HEK293 (cell line): ENCODE measurements around the gene SLC30A3.

ENCODE experiments used
- AEBP2 ChIP-seq: fragments of 450-650 bp; formaldehyde crosslinking; IDR thresholded peaks from 2 replicates; pipeline ENCODE4 v1.5.1; 2016; ENCODE audit warnings: missing biosample characterization, missing genetic modification characterization, borderline replicate concordance
- BCL11A ChIP-seq: fragments of 450-650 bp; formaldehyde crosslinking; IDR thresholded peaks from 2 replicates; pipeline ENCODE4 v1.5.1; 2016; ENCODE audit warnings: low read depth, missing biosample characterization, missing genetic modification characterization
- HOXA7 ChIP-seq: sonication (generic); formaldehyde crosslinking; IDR thresholded peaks from 2 replicates; pipeline ENCODE4 v1.8.1; 2022; ENCODE audit warnings: missing genetic modification reagents, borderline replicate concordance
- HOXD13 ChIP-seq: sonication (generic); formaldehyde crosslinking; IDR thresholded peaks from 2 replicates; pipeline ENCODE4 v1.8.0; 2022; ENCODE audit warnings: missing genetic modification reagents, borderline replicate concordance
- KLF8 ChIP-seq: fragments of 450-650 bp; formaldehyde crosslinking; IDR thresholded peaks from 2 replicates; pipeline ENCODE4 v1.5.1; 2016; ENCODE audit warnings: missing biosample characterization, missing genetic modification characterization
- KLF9 ChIP-seq: fragments of 450-650 bp; formaldehyde crosslinking; IDR thresholded peaks from 2 replicates; pipeline ENCODE4 v1.5.1; 2016; ENCODE audit warnings: missing biosample characterization, missing genetic modification characterization, low read depth
- OSR2 ChIP-seq: fragments of 450-650 bp; formaldehyde crosslinking; IDR thresholded peaks from 2 replicates; pipeline ENCODE4 v1.5.1; 2016; ENCODE audit warnings: missing biosample characterization, missing genetic modification characterization
- SCRT2 ChIP-seq: fragments of 450-650 bp; formaldehyde crosslinking; IDR thresholded peaks from 2 replicates; pipeline ENCODE4 v1.5.1; 2016; ENCODE audit warnings: missing biosample characterization, missing genetic modification characterization
- TSHZ1 ChIP-seq: fragments of 450-650 bp; formaldehyde crosslinking; IDR thresholded peaks from 2 replicates; pipeline ENCODE4 v1.5.1; 2016; ENCODE audit warnings: missing biosample characterization, missing genetic modification characterization, borderline replicate concordance
- YY1 ChIP-seq: fragments of 450-650 bp; formaldehyde crosslinking; IDR thresholded peaks from 2 replicates; pipeline ENCODE4 v1.5.1; 2018; ENCODE audit warnings: missing biosample characterization, missing genetic modification characterization
- ZBTB1 ChIP-seq: fragments of 450-650 bp; formaldehyde crosslinking; IDR thresholded peaks from 2 replicates; pipeline ENCODE4 v1.5.1; 2016; ENCODE audit warnings: missing biosample characterization, missing genetic modification characterization
- ZBTB17 ChIP-seq: fragments of 450-650 bp; formaldehyde crosslinking; IDR thresholded peaks from 2 replicates; pipeline ENCODE4 v1.5.1; 2016; ENCODE audit warnings: missing biosample characterization, missing genetic modification characterization
- ZBTB48 ChIP-seq: fragments of 450-650 bp; formaldehyde crosslinking; IDR thresholded peaks from 2 replicates; pipeline ENCODE4 v1.5.1; 2016; ENCODE audit warnings: missing biosample characterization, missing genetic modification characterization
- ZBTB6 ChIP-seq: fragments of 450-650 bp; formaldehyde crosslinking; IDR thresholded peaks from 2 replicates; pipeline ENCODE4 v1.5.1; 2017; ENCODE audit warnings: missing biosample characterization, missing genetic modification characterization
- ZFP37 ChIP-seq: fragments of 450-650 bp; formaldehyde crosslinking; IDR thresholded peaks from 2 replicates; pipeline ENCODE4 v1.5.1; 2016; ENCODE audit warnings: missing biosample characterization, missing genetic modification characterization
- ZFP69B ChIP-seq: fragments of 450-650 bp; formaldehyde crosslinking; IDR thresholded peaks from 2 replicates; pipeline ENCODE4 v1.5.1; 2016; ENCODE audit warnings: missing biosample characterization, missing genetic modification characterization
- ZNF10 ChIP-seq: fragments of 450-650 bp; formaldehyde crosslinking; IDR thresholded peaks from 2 replicates; pipeline ENCODE4 v1.5.1; 2017; ENCODE audit warnings: missing biosample characterization, missing genetic modification characterization
- ZNF133 ChIP-seq: fragments of 450-650 bp; formaldehyde crosslinking; IDR thresholded peaks from 2 replicates; pipeline ENCODE4 v1.5.1; 2016; ENCODE audit warnings: missing biosample characterization, missing genetic modification characterization
- ZNF18 ChIP-seq: fragments of 450-650 bp; formaldehyde crosslinking; IDR thresholded peaks from 2 replicates; pipeline ENCODE4 v1.5.1; 2016; ENCODE audit warnings: missing biosample characterization, missing genetic modification characterization
- ZNF19 ChIP-seq: fragments of 450-650 bp; formaldehyde crosslinking; IDR thresholded peaks from 2 replicates; pipeline ENCODE4; 2016; ENCODE audit warnings: missing biosample characterization, missing genetic modification characterization, low read depth
- ZNF37A ChIP-seq: fragments of 450-650 bp; IDR thresholded peaks from 2 replicates; pipeline ENCODE4 v1.5.1; 2018; ENCODE audit warnings: missing biosample characterization, missing genetic modification characterization
- ZNF449 ChIP-seq: fragments of 450-650 bp; formaldehyde crosslinking; IDR thresholded peaks from 2 replicates; pipeline ENCODE4 v1.5.1; 2017; ENCODE audit warnings: missing biosample characterization, mild to moderate bottlenecking, missing genetic modification characterization, moderate library complexity
- ZNF48 ChIP-seq: fragments of 450-650 bp; formaldehyde crosslinking; IDR thresholded peaks from 2 replicates; pipeline ENCODE4 v1.5.1; 2016; ENCODE audit warnings: missing biosample characterization, missing genetic modification characterization
- ZNF529 ChIP-seq: fragments of 450-650 bp; formaldehyde crosslinking; IDR thresholded peaks from 2 replicates; pipeline ENCODE4 v1.5.1; 2017; ENCODE audit warnings: missing genetic modification characterization, missing biosample characterization; ENCODE audit not compliant: insufficient replicate concordance
- ZNF549 ChIP-seq: fragments of 450-650 bp; IDR thresholded peaks from 2 replicates; pipeline ENCODE4 v1.5.1; 2018; ENCODE audit warnings: missing biosample characterization, missing genetic modification characterization, mild to moderate bottlenecking, inconsistent platforms, moderate library complexity
- ZNF561 ChIP-seq: fragments of 450-650 bp; IDR thresholded peaks from 2 replicates; pipeline ENCODE4 v1.5.1; 2018; ENCODE audit warnings: missing biosample characterization, missing genetic modification characterization, borderline replicate concordance
- ZNF585B ChIP-seq: fragments of 450-650 bp; formaldehyde crosslinking; IDR thresholded peaks from 2 replicates; pipeline ENCODE4 v1.5.1; 2016; ENCODE audit warnings: missing biosample characterization, missing genetic modification characterization
- ZNF624 ChIP-seq: fragments of 450-650 bp; formaldehyde crosslinking; IDR thresholded peaks from 2 replicates; pipeline ENCODE4 v1.5.1; 2017; ENCODE audit warnings: missing biosample characterization, missing genetic modification characterization
- ZNF660 ChIP-seq: fragments of 450-650 bp; IDR thresholded peaks from 2 replicates; pipeline ENCODE4 v1.5.1; 2018; ENCODE audit warnings: missing biosample characterization, mild to moderate bottlenecking, missing genetic modification characterization
- ZNF701 ChIP-seq: fragments of 450-650 bp; formaldehyde crosslinking; IDR thresholded peaks from 2 replicates; pipeline ENCODE4 v1.5.1; 2016; ENCODE audit warnings: missing biosample characterization, missing genetic modification characterization
- ZNF76 ChIP-seq: fragments of 450-650 bp; formaldehyde crosslinking; IDR thresholded peaks from 2 replicates; pipeline ENCODE4; 2016; ENCODE audit warnings: low read depth, missing biosample characterization, missing genetic modification characterization, borderline replicate concordance
- ZSCAN16 ChIP-seq: fragments of 450-650 bp; formaldehyde crosslinking; IDR thresholded peaks from 2 replicates; pipeline ENCODE4 v1.5.1; 2016; ENCODE audit warnings: missing biosample characterization, missing genetic modification characterization

SLC30A3 gene

GRCh38 chr2:27262379-27263286 lies at the start of gene SLC30A3 (continued):
- TF ChIP-seq YY1 (tag by site-specific recombination) (0 out of 2 replicates have a peak, but pooled peaks have one; percentile 17), ZNF549 (tag by site-specific recombination) (no peak), ZNF701 (tag by site-specific recombination) (no peak), ZBTB17 (tag by site-specific recombination) (peak; percentile 56), ZNF37A (no peak), ZNF660 (tag by site-specific recombination) (no peak), HOXD13 (CRISPR knock-in tag) (no peak), ZSCAN16 (tag by site-specific recombination) (no peak), SCRT2 (no peak), ZNF585B (tag by site-specific recombination) (no peak), OSR2 (tag by site-specific recombination) (no peak), ZNF19 (tag by site-specific recombination) (no peak), ZNF624 (no peak), BCL11A (tag by site-specific recombination) (no peak), HOXA7 (CRISPR knock-in tag) (no peak), AEBP2 (tag by site-specific recombination) (no peak), TSHZ1 (tag by site-specific recombination) (no peak), KLF9 (tag by site-specific recombination) (peak; percentile 51; the same call in 1 of the 2 replicates), ZNF10 (tag by site-specific recombination) (no peak), ZNF18 (tag by site-specific recombination) (no peak), ZBTB6 (0 out of 2 replicates have a peak, but pooled peaks have one; percentile 19), ZNF76 (tag by site-specific recombination) (no peak), ZNF133 (tag by site-specific recombination) (no peak), ZNF449 (tag by site-specific recombination) (no peak), ZBTB48 (no peak), ZFP37 (tag by site-specific recombination) (no peak), ZNF561 (0 out of 2 replicates have a peak, but pooled peaks have one; percentile 17), ZNF529 (no peak), ZNF48 (tag by site-specific recombination) (no peak), ZBTB1 (tag by site-specific recombination) (no peak), ZFP69B (tag by site-specific recombination) (no peak), KLF8 (tag by site-specific recombination) (no peak)
